Hematopoietic multipotent progenitor cell (in vitro differentiated cells): Measurements from ENCODE around the gene KCNJ14. TPM values are rescaled to one million over a fixed set of nuclear protein-coding genes. Genes with fewer than 3 reads are reported as not detected.

Experiments used
- DNase-seq, 3 donors: peaks; one replicate each; pipeline ENCODE4 v3.0.0-alpha.2; 2011 to 2015; ENCODE audit warnings: low read depth in 2 of 3, low spot score in 2 of 3
- total RNA-seq: library from RNA; depleted of rRNA; stranded (reverse); fragments of >200 nt; gene quantifications from one replicate; pipeline ENCODE4 v1.2.3, GENCODE V29; 2012

KCNJ14 gene
- total RNA-seq, 1 donor, result 1.6 TPM

DNA sequence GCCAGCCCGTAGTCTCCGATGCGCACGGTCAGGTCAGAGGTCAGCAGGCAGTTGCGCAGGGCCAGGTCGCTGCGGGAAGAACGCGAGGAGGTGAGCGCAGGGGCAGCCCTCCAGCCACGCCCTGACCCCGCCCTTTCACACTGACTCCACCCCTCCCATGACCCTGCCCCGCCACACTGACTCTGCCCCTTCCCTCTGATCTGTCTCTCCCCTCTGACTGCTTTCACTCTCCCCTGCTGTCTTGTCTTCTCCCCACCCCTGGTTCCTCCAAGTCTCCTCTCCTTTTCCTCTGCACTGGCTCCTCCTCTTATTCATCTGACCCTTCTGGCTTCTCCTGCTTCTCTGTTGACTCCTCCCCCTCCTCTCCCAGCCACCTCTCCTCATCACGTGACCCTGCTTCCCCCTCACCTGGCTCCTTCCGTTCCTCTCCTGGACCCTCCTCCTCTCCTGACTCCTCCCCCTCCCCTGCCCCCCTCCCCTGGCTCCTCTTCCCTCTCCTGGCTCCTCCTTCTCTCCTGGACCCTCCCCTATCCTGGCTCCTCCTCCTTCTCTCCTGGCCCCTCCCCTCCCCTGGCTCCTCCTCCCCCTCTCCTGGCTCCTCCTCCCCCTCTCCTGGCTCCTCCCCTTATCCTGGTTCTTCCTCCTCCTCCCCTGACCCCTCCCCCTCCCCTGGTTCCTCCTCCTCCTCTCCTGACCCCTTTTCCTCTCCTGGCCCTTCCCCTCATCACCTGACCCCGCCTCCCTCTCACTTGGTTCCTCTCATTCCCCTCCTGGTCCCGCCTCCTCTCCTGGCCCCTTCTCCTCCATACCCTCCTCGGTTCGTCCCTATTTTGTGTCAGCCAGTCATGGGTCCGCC, 46.3 kb downstream of the KCNJ14 start:
- DNase-seq, result peak in 2 of 3 donors; percentile 94 to 97

DNA sequence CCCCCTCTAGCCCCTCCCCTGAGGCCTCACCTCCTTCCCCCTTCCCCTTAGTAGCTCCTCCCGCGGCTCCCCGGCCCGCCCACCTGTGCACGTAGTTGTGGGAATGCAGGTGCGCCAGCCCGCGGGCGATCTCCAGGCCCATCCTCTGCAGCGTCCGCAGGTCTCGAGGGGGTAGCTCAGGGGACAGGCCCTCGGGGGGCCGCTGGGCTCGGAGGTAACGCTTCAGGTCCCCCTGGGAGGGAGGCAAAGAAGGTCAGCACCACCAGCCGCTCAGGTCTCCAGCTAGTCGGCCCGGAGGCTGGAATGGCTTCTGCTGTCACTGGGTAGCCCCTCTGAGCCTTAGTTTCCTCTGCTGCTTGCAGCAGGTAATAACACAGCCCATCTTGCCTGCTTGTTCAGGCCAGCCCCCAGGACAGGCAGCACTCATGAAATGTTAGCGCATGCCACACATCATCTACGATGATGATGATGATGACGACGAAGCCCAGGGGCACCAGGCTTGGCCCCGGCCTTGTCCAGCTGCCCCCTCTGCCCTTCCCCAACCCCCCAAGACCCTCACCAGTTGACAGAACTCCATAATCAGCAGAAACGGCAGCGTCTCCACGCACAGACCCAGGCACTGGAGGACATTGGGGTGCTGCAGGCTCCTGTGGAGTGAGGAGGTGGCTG, 47.1 kb downstream of the KCNJ14 start:
- DNase-seq, result no peak

DNA sequence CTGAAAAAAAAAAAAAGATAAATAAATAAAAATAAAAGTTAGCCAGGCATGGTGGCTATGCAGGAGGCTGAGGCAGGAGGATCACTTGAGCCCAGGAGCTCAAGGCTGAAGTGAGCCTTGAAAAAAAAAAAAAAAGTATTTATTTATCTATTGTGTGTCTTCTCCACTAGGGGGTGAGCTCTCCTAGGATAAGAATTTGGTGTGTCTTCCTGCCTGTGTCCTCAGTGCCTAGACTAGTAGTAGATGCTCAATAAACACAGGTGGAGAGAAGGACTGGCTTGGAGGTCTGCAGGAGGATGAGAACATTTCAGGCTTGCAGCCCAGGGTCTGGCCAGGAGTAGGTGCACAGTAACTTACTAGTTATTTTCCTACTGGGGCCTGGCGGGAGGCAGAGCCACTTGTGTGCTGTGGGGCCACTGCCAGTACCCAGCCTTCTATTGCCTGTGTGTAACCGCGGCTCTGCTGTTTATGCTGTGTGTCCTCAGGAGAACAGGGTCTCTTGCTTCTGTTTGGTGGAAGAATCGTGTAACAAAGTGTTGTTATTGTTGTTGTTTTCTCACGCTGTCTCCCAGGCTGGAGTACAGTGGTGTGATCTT, 50.9 kb downstream of the KCNJ14 start:
- peak in 1 of 3 donors; percentile 67 for DNase-seq

DNA sequence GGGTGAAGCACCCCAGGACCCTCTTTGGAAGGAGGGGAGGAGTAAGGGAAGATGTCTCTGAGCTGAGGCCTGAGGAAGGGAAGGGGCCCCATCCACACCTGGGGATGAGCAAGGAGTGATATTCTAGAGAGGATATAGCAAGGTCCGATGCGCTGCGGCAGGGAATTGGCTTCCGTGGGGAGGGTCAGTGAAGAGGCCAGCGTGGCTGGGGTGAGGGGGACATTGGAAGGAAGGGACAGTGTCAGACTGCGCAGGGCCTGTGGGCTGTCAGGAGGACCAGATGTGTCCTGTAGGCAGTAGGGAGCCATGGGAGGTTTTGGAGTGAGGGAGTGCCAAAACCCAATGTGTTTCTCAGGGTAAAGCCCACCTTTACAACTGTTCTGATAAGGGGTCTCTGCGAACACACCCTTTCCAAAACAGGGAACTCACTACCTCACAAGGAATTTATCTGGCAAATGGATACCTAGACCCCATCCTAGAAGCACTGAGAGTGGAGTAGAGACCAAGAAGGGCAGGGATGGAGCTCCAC, 52.6 kb downstream of the KCNJ14 start:
- no peak for DNase-seq

DNA sequence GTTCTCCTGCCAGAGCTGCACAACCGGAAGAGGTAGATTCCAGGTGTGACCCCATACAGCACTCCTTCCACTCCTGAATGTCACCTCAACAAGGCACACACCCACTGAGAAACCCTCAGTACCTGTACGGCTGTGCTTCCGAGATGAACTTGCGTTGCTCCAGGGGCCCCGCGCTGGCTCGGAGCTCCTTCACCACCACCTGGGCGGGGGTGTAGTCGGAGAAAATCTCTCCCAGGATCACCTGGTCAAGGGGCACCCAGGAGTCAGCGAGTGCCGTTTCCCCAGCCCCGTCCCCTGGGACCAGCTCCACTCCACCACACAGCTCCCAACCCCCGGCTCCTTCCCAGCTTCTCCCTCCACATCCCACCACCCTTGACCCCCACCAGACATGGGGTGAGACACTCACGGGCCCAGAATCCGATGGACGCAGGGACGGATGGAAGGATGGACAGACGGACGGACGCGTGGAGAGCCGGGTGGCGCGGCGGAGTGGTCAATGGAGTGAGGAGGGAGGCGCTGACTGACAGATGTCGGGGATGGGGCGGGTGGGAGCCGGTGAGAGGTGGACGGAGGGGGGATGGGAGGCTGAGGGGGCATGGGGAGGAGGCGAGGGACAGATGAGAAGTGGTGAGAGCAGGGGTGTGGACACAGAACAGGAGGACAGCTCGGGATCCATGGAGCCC, 53.5 kb downstream of the KCNJ14 start:
- no peak for DNase-seq

DNA sequence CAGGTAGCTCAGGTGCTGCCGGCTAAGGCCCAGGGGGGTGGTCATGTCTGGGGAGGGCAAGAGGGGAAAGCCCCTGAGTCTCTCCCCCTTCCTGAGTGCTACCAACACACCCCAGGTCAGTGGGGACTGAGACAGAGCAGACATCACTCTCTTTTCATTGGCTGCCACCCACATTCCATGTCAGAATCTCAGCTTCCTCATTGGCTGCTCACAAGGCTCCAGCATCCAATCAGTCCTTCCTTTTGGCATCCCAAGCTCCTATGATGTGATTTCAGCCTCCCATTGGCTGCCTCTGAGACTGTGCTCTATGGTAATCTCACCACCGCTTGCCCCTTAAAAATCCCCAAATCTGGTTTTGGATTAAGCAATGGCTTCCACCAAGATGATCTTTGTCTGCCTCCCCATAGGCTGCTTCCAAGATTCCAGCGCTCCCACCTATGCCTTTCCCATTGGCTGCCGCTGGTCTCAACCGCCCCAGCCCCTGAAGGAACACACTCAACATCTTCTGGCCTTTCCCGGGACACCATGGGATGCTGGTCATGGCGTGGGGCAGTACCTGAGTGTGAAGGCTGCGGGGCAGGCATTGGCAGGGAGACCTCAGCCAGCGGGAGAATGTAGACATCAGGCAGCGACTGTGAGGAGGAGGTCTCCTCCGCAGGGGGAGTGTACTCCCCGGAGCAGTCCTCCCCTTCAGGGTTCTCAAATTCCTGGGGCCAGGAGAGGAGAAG, 54.3 kb downstream of the KCNJ14 start:
- DNase-seq, result no peak

DNA sequence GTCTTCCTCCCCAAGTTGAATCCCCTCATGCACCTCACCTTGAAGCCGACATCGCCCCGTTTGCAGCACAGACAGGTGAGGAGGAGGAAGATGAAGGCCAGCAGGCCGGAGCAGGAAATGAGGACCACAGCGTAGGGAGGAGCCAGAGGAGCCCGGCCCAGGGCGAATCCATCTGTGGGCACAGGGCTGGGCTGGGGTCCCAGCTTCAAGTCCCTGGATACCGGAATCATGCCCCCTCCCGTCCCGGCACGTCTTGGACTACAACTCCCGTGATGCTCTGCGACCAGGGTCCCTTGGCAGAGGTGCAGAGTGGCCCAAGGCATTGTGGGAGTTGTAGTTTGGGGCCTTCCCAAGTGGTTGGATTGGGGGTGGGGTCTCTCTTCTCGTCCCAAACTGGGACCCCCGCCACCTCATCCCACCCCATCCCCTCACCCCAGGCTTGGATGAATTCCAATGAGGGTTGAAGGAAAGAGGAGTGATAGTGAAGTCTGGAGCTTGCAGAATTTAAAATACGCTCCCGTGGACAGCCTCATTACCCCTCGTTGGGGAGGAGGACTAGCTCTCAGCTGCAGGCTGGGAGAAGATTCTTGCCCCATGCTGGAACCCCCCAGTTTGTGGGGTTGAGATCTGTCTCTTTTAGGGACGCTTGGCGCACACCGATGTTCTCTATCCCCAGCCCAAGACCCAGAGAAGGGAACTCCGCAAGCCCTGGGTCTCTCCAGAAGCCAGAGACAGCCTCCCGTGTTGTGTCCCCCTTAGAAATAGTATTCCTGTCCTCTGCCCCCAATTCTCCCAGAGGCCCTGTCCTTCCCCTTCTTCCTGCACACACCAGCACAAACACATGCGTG, 55.3 kb downstream of the KCNJ14 start:
- DNase-seq, result peak in 2 of 3 donors; percentile 51 to 67

DNA sequence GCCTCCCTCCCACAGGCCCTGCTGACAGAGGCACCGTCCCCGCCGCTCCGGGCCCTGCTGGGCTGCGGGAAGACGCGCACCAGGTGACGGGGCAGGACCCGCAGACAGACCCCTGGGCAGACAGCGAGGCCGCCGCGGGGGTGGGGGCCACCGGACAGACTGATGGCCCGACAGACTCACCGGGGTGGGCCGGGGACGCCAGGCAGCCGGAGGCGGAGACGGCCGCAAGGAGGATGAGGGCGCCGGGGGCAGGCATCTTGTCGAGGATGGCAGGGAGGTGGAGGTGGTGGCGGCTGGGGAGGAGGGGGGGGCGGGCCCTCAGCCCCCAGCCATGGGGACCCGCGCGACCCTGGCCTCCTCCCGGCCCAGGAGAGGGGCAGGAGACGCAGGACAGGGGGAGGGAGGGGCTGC, 56.0 kb downstream of the KCNJ14 start:
- no peak for DNase-seq

DNA sequence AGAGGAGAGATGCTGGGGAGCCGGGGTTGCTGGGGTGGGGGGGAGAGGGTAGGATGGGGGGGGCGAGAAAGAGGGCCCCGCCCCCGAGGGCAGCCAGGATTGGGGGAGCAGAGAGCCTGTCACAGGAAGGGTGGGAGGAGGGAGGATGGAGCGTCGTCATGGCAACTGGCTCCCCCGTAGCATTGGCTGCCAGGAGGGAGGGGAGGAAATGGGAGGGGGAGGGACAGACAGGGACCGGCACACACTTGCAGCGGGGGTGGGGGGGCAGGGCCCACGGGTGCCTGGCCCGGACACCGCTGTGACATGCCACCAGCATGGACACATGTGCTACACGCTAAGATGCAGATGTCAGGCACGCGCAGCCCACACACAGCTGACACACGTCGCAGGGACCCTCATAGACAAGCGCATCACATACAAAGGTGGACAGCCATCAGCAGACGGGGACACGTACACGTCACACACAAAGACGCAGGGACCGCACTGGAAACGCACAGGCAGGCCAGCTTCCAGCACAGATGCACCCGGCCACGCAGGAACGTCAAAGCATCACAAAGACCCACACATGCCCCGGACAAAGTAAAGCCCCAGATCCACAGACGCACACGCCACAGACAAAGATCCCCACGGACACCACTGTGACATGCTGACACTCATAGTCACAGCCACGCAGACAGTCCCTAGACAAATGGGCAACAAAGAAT, 56.6 kb downstream of the KCNJ14 start, which contains the start of gene LMTK3:
Gene LMTK3, minus strand, starts transcription at position 36 of the 704 bp plus-strand sequence. CDS start 259 bp downstream, outside the sequence.
- DNase-seq, result peak; percentile 54 to 78 (median 69)

DNA sequence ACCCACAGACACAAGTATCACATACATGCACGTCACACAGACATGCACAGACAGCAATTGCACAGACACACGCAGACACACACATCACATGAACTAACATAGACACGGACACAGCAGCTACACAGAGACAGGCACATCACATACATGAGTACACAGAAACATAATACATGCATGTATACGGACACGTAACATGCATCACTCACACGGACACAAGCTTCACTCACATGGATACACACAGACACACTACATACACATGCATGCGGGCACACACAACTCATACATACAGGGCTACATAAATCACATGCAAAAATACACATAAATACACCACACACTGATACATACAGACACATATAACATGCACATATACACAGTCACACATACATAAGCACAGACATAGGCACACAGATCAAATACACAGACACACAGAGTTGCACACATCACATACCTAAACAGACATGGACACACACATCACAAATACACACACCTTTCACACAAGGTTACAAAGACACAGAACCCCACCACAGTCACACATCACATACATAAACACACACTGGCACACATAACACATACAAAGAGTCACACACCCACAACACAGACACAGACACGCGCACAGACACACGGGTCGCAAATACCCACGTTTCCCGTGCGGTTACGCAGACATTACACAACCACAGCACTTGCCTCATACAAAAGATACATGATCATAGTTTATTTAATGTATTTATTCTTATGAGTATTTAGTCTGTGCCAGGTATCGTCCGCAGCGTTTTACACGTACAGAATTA, 57.3 kb downstream of the KCNJ14 start:
- no peak for DNase-seq

DNA sequence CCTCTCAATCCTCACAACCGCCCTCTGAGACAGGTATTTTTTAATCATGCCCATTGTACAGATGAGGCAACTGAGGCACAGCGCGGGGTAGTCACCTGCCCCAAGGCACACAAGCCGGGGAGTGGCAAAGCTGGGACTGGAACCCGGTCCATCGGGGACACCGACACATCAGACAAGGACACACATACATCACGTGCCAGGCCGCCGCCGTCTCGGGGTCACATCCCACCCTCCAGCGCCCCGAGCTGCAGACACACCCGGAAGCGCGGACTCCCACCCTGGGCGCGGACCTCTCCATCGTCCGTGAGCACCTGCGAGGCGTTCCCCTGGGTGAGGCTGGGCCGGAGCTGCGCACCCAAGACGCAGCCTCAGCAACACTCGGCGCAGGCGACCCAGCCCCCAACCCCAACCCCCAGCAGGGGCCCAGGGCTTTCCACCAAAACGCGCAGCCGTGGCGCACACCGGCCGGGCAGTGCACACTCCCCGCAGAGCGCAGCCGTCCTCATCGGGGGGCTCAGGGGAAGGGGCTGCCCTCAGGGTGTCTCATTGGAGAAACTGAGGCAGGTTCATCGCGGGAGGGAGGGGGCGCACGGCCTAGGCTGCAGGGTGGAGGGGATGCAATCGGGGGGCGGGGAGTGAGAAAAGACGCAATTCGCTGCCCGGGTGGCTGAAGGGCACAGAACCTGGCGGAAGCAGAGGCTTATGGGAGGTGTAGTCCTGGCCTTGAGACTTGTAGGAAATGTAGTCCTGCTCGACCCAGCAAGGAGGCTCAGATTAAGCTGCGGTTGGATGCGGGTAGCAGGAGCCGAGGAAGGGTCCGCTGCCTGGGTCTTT, 58.1 kb downstream of the KCNJ14 start:
- peak in 2 of 3 donors; percentile 62 to 80 for DNase-seq

DNA sequence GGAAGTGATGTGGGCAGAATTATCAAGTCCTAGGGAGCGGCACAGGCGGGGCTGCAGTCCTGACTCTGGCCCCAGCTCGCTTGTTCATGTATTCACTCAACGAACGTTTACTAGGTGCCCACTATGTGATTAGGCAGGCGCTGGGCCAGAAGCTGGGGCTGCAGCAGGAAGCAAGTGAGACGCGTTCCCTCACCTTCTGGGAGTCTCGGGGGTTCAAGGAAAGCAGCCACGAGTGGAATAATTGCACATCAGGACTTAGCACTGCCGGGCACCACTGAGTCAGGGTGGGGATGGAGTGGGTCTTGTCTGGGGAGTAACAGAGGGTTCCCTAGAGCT, 58.7 kb downstream of the KCNJ14 start:
- DNase-seq, result no peak

DNA sequence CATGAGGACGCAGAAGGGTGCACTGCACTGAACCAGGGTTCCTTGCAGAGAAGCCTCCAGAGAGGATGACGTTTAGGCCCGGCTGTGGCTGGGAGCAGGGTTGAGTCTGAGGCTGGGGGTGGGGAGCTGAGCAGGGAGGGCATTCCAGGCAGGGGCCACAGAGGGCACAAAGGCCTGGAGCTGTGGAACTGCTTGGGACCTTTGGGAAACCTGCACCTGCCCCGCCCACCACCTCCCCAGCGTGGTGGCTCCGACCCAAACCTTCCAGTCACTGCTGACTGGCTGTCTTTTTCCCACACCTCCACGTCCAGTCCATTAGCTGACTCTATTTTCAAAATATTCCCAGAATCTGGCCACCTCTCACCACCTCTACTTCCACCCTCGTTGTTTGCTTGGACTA, 61.2 kb downstream of the KCNJ14 start:
- no peak for DNase-seq
